Activated naive CD8-positive, alpha-beta T cell treated with anti-CD3 and anti-CD28 coated beads, Interleukin-2, amount 10 ng/mL, durations not matched to agents 7 days and 5 days (primary cell): ENCODE measurements around the gene MAGED4. TPM values are rescaled to one million over a fixed set of nuclear protein-coding genes. Genes with fewer than 3 reads are reported as not detected.

ENCODE experiments used
- total RNA-seq, 2 experiments: library from RNA; stranded (reverse); gene quantifications; one replicate each; pipeline ENCODE4 v1.2.3, GENCODE V29; 2021

Gene MAGED4
- total RNA-seq, 2 experiments from 2014 or later, result 1.4 to 1.5 TPM

Other genes with a start within 250 kb of the MAGED4 start
- gene MAGED4B, start 115.7 kb upstream of the MAGED4 start, total RNA-seq, result 1 to 10 TPM; 3.2 to 4.5 TPM
- gene XAGE2, start 184.1 kb downstream of the MAGED4 start, total RNA-seq, result not detected